Kidney (tissue), 14 donors: ENCODE results near the gene UTP25. TPM values are rescaled to one million over a fixed set of nuclear protein-coding genes. Genes with fewer than 3 reads are reported as not detected.

ENCODE experiments used
- DNase-seq, 5 donors: peaks; one replicate each; pipeline ENCODE4 v3.0.0-alpha.2; 2013 to 2020
- FAIRE-seq: peaks from 2 replicates; lab custom pipeline; 2012; peaks lifted over from hg19 to GRCh38; lab: Jason Lieb, UNC
- H3K27ac ChIP-seq, 2 donors: one replicate each; pipeline ENCODE4 v1.7.0; 2013; ENCODE audit warnings: low read depth in 2 of 2, low read length in 2 of 2, inconsistent platforms in 1 of 2
- H3K27me3 ChIP-seq: one replicate; pipeline ENCODE4 v1.7.1; 2013; ENCODE audit warnings: low read length, inconsistent platforms; ENCODE audit not compliant: control insufficient read depth, insufficient read depth
- H3K36me3 ChIP-seq, 3 donors: one replicate each; pipeline versions ENCODE4 v1.7.0 to v1.7.1; 2013; ENCODE audit warnings: low read length in 3 of 3, control low read depth in 1 of 3, inconsistent platforms in 1 of 3; ENCODE audit not compliant: insufficient read depth in 3 of 3, control insufficient read depth in 2 of 3
- H3K4me1 ChIP-seq, 3 donors: one replicate each; pipeline versions ENCODE4 v1.7.0 to v1.7.1; 2013; ENCODE audit warnings: low read length in 3 of 3, inconsistent platforms in 1 of 3, low read depth in 1 of 3; ENCODE audit not compliant: control insufficient read depth in 2 of 3, insufficient read depth in 2 of 3
- H3K4me3 ChIP-seq, 3 donors: one replicate each; pipeline versions ENCODE4 v1.7.0 to v1.8.1; 2013; ENCODE audit warnings: low read length in 3 of 3, control low read depth in 1 of 3, inconsistent platforms in 1 of 3
- H3K9ac ChIP-seq, 3 donors: one replicate each; pipeline versions ENCODE4 v1.7.0 to v1.7.1; 2013; ENCODE audit warnings: low read length in 3 of 3, control low read depth in 1 of 3, inconsistent platforms in 1 of 3
- H3K9me3 ChIP-seq, 3 donors: one replicate each; pipeline versions ENCODE4 v1.7.0 to v1.7.1; 2013; ENCODE audit warnings: low read length in 3 of 3, control low read depth in 1 of 3, inconsistent platforms in 1 of 3; ENCODE audit not compliant: control insufficient read depth in 2 of 3, insufficient read depth in 1 of 3
- intact Hi-C: fragments of 100-400 bp; cut with DNase I; formaldehyde crosslinking; loops from one replicate; pipeline ENCODE4 v1.11.1; 2022
- polyA plus RNA-seq: library from polyadenylated mRNA; stranded (reverse); fragments of 350-450 nt; fragmentation: Illumina TruSeq; extraction: RNeasy Lipid Tissue Mini Kit (QIAGEN cat#74804); gene quantifications from one replicate; pipeline ENCODE4 v1.2.3, GENCODE V29; 2014; ENCODE audit warnings: low read depth, low replicate concordance; ENCODE audit not compliant: insufficient read depth
- total RNA-seq: library from RNA; stranded (reverse); fragmentation: NEBNext Ultra II Directional; extraction: Animal tissue kit (Norgen Biotek cat#: 25700); gene quantifications from one replicate; pipeline ENCODE4 v1.2.1, GENCODE V29; 2021
- TF ChIP-seq, protein P1 (sequence below): IDR thresholded peaks from 3 replicates; pipeline ENCODE4 v1.5.1; 2012; ENCODE audit warnings: mild to moderate bottlenecking, moderate library complexity, borderline replicate concordance; ENCODE audit not compliant: insufficient read depth; ENCODE audit errors: extremely low read depth
- donor health status: control.
- donor health status: control.
- donor health status: control.
- donor health status: control.
- donor health status: control.
- donor health status: DM: yes; HTN: yes; CAD: no.
- donor health status: Normal renal cell carcinoma (clear cell type).

Gene UTP25
- total and polyA plus RNA-seq, 2 donors from 2014 or later, result 2.0 to 8.9 TPM

DNA sequence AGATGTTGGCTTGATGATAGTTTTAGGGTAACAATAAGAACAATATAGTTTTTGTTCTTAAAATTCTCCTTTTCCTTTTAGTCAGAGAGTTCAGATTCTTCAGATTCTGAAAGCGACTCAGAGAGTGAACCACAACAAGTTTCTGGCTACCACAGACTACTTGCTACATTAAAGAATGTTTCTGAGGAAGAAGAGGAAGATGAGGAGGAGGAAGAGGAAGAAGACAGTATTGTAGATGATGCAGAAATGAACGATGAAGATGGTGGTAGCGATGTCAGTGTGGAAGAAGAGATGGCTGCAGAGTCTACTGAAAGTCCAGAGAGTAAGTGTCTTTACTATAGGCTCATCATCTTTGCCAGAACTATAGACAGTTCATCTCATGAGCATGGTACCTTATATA is 3.0 kb downstream of the UTP25 start:
- Histone ChIP-seq H3K36me3 (peaks cover 6 to 35% (median 25%) of the 10 kb centered on the region in 3 donors), H3K27me3 (no peaks in the 10 kb centered on the region)
- TF ChIP-seq, protein P1, sequence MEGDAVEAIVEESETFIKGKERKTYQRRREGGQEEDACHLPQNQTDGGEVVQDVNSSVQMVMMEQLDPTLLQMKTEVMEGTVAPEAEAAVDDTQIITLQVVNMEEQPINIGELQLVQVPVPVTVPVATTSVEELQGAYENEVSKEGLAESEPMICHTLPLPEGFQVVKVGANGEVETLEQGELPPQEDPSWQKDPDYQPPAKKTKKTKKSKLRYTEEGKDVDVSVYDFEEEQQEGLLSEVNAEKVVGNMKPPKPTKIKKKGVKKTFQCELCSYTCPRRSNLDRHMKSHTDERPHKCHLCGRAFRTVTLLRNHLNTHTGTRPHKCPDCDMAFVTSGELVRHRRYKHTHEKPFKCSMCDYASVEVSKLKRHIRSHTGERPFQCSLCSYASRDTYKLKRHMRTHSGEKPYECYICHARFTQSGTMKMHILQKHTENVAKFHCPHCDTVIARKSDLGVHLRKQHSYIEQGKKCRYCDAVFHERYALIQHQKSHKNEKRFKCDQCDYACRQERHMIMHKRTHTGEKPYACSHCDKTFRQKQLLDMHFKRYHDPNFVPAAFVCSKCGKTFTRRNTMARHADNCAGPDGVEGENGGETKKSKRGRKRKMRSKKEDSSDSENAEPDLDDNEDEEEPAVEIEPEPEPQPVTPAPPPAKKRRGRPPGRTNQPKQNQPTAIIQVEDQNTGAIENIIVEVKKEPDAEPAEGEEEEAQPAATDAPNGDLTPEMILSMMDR, result no peak

DNA sequence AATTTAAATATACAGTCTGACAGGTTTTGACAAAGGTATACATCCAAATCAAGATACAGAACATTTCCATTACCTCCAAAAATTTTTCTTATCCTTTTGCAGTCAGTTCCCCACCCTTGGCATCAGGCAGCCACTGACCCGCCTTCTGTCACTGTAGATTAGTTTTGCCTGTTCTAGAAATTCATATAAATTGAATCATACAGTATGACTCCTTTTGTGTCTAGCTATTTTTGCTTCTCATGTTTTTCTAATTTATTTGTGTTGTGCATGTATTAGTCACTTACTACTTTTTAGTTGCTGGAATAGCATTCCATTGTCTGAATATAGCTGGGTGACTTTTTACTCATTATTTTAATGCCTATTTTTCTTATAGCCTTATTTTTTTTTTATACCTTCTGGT is 3.8 kb downstream of the UTP25 start:
- Histone ChIP-seq H3K4me3 (no peak overlapping the region), H3K9me3 (no peaks in the 10 kb centered on the region), H3K27ac (no peak overlapping the region), H3K36me3 (peaks cover 6 to 35% (median 29%) of the 10 kb centered on the region in 3 donors), H3K9ac (no peak overlapping the region), H3K4me1 (peaks cover 0 to 3% (median 0%) of the 10 kb centered on the region in 3 donors), H3K27me3 (no peaks in the 10 kb centered on the region)
- TF ChIP-seq, protein P1, result no peak
- DNase-seq (no peak), FAIRE-seq (no peak)
- intact Hi-C loops, result no loop called here

More for the DNA sequence above, 3.0 kb downstream of the UTP25 start:
- Histone ChIP-seq H3K9ac (no peak overlapping the region), H3K4me1 (peaks cover 0 to 3% (median 0%) of the 10 kb centered on the region in 3 donors), H3K9me3 (no peaks in the 10 kb centered on the region), H3K27ac (no peak overlapping the region), H3K4me3 (no peak overlapping the region)
- no peak for FAIRE-seq
- DNase-seq, result no peak
- intact Hi-C loops, result no loop called here

DNA sequence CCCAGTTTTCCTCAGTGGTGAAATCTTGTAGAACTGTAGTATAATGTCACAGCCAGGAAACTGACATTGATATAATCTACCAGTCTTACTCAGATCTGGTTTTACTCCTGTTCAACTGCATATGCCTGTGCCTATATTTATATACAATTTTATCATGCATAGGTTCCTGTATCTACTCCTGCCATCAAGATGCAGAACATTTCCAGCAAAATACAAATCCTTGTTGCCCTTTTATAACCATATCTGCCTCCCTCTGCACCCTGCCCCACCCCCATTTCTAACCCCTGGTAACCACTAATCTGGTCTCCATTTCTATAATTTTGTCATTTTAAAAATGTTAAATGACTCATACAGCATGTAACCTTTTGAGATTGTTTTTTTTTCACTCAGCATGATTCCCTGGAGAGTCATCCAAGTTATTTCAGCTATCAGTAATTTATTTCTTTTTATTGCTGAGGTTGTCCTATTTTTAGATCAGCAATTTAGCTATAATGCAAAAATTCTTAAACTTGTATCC is 8.1 kb downstream of the UTP25 start:
- no peak overlapping the region for H3K4me3 ChIP-seq
- TF ChIP-seq, protein P1, result no peak
- H3K9me3 ChIP-seq, result no peaks in the 10 kb centered on the region
- no peak overlapping the region for H3K9ac ChIP-seq
- no peaks in the 10 kb centered on the region for H3K4me1 ChIP-seq
- H3K27ac ChIP-seq, result no peak overlapping the region
- no peaks in the 10 kb centered on the region for H3K27me3 ChIP-seq
- intact Hi-C loops, result no loop called here
- peaks cover 6 to 62% (median 55%) of the 10 kb centered on the region in 3 donors for H3K36me3 ChIP-seq
- DNase-seq (no peak), FAIRE-seq (no peak)

DNA sequence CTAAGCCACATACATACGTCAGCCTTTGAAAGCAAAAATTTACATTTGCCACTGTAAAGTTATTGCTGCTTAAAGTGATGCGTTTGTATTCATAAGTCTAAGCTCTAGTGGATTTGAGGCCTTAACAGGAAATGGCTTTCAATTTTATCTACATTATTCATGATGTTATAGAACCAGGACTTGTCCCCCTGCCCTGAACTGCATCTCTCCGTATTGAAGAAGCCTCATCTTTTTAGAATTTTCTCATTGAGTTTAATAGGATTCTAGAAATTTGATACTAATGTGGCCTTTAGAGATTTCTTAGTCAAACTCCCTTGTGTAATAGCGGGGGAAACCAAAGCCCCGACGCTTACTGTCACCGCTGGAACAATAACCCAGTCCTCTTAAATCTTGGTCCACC is 9.9 kb downstream of the UTP25 start:
- Histone ChIP-seq H3K9me3 (no peaks in the 10 kb centered on the region), H3K4me3 (no peak overlapping the region), H3K9ac (no peak overlapping the region), H3K27ac (peak overlapping the region in 1 of 2 donors; percentile 10), H3K36me3 (peaks cover 4 to 68% (median 60%) of the 10 kb centered on the region in 3 donors), H3K27me3 (no peaks in the 10 kb centered on the region), H3K4me1 (no peaks in the 10 kb centered on the region)
- TF ChIP-seq, protein P1, result no peak
- intact Hi-C loops, result no loop called here
- no peak for FAIRE-seq
- no peak for DNase-seq
